GM10847 (cell line): ENCODE results near the gene CEBPZOS.

Experiments used
- POLR2A ChIP-seq: IDR thresholded peaks from 2 replicates; pipeline ENCODE4 v1.6.1; 2011; ENCODE audit not compliant: insufficient read length; ENCODE audit errors: extremely low read depth

CEBPZOS gene

DNA sequence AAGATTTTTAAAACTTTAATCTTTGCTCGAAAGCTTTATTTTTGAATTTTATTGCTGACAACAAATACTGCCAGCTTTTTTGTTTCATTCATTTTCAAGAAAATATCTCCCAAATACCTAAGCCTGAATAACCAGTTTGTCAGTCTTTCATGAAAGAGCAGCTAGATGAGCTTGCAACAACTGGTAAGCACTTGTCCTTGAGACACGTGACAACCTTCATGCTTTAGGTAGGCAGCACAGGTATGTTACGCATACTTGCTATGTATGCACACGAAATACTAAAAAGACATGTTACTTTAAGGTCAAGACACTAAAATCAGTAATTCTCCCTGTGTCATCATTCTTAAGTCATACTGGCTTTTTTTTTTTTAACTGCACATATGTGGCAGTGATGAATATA, 22.8 kb downstream of the CEBPZOS start:
- no peak for TF ChIP-seq POLR2A

DNA sequence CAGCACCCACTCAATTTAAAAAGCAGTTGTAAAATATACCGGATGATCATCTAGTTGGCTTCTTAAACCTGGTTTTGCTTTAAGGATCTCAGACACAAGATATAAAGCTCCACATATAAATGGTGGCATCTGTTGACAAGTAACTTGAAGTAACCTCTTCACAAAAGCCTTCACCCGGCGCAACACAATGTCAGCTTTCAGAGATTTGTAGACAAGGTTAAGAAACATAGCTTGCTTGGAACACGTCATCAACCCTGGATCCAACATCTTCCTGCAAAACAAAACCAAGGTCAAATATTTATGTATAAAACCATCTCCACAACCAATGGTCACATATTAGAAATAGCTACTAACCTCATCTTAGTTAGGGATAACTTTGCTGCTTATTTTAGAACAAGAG, 26.8 kb downstream of the CEBPZOS start:
- TF ChIP-seq POLR2A: no peak

- no peak for TF ChIP-seq POLR2A
Observed at GRCh38 chr2:37224063-37224462, 27.8 kb downstream of the CEBPZOS start.

GRCh38 chr2:37226863-37227262, 30.6 kb downstream of the CEBPZOS start:
- TF ChIP-seq POLR2A: no peak

DNA sequence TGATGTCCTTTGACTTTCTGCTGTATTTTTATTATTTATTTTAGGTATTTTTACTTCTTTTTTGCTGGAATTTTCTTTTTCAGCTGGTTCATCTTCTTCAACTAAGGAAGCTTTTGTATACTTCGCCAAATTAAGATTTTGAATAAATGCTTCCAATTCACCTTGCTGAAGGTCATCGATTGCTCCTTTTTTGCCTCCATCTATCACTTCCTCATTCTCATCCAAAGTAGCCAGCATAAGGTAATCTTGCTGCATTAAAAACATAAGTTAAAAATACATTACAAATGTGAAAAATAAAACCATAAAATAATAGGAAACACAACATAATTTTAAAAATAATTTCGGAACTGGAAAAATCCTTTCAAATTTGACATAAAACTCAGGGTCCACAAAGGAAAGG, 32.5 kb downstream of the CEBPZOS start:
- TF ChIP-seq POLR2A: no peak

DNA sequence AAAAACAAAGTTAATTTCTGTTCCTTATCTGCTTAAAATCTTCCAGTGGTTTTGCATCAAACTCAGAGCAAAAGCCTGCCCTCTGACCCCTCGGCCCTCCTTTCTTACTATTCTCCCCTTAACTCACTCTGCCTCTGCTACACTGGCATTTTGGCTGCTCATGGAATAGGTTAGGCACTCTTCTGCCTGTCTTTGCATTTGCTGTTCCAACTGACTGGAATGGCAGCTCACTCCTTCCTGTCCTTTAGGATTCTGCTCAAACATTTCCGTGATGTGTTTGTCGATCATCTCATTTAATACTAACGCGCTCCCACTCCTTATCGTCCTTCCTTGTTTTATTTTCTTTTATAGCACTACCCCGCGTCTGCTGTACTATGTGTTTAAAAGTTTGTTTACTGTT, 34.3 kb downstream of the CEBPZOS start:
- TF ChIP-seq POLR2A: no peak

GRCh38 chr2:37231241-37232130, 35.2 kb downstream of the CEBPZOS start, which contains the start of the genes CEBPZ and NDUFAF7:
TSS of gene CEBPZ (minus strand) at chr2:37231596. CDS start at chr2:37231567, 29 bp downstream.
TSS of gene NDUFAF7 (plus strand) at chr2:37231658. CDS start at chr2:37231706, 48 bp downstream.
- peak; percentile 87 for TF ChIP-seq POLR2A

DNA sequence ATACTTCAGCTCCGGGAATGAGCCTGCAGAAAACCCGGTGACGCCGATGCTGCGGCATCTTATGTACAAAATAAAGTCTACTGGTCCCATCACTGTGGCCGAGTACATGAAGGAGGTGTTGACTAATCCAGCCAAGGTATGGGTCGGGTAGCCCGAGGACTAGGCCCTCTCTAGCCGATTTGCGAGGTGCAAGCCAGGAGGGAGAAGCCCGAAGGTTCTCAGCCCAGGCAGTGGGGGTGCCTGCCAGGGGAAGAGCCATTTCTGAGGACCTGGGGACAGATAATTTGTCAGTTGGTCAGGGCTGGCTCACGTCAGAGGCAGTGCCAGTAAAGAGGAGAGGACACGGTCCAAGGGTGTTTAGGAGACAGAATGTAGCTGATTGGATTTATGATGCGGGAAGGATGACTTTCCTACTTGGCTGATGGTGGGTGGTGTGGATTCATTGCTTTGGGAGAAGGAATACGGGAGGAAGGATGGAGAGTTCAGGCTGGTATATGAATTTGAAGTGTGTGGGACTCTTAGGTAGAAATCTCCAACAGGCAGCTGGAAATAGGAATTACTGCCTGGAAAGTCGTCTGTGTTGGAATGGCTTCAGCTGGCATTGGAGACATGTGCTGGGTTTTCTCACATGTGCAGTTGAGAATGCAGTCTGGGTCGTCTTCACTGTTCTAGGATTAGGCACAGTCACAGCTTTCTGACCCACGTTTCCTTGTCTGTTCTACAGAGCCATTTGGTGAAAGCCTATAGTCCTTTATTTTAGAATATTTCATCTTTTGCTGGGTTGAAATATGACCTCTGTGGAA, 36.0 kb downstream of the CEBPZOS start:
- TF ChIP-seq POLR2A: no peak

DNA sequence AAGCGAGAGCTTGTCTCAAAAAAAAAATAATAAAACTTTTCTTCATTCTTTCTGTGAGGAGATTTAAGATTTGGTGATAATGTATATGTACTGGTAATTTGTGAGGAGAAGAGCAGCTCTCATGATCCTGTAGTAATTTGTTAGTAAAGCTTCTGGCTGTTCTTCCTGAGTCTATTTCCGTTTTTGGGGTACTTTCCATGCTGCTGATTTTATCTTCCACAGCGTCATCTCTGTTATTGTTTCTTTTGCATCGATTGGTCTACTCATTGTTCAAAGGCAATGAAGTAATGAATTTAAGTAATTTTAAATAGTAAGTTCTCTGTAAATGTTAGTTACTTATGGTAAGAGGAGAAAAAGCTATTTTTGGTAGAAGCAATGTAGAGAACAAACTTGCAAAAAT, 47.1 kb downstream of the CEBPZOS start:
- no peak for TF ChIP-seq POLR2A

- no peak for TF ChIP-seq POLR2A
Observed at GRCh38 chr2:37244017-37244416, 47.7 kb downstream of the CEBPZOS start.

DNA sequence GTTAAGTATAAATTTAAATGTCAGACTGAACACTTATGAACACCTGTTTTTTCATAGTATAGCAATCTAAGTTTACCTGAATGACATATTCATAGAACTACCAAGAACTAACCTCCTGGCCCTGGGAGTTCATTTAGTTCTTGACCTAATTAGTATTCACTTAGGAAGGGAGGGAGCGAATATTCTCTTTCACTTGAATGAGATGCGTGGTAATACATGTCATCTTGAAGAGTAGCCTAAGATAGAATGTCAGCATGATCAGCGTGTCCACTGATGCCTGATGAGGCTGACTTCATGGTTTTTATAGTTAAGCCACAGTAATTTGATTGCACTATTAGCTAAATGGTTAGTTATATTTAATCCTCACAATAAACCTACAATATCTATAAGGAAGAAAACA, 48.5 kb downstream of the CEBPZOS start:
- TF ChIP-seq POLR2A: no peak

GRCh38 chr2:37246205-37246604, 49.9 kb downstream of the CEBPZOS start:
- no peak for TF ChIP-seq POLR2A

DNA sequence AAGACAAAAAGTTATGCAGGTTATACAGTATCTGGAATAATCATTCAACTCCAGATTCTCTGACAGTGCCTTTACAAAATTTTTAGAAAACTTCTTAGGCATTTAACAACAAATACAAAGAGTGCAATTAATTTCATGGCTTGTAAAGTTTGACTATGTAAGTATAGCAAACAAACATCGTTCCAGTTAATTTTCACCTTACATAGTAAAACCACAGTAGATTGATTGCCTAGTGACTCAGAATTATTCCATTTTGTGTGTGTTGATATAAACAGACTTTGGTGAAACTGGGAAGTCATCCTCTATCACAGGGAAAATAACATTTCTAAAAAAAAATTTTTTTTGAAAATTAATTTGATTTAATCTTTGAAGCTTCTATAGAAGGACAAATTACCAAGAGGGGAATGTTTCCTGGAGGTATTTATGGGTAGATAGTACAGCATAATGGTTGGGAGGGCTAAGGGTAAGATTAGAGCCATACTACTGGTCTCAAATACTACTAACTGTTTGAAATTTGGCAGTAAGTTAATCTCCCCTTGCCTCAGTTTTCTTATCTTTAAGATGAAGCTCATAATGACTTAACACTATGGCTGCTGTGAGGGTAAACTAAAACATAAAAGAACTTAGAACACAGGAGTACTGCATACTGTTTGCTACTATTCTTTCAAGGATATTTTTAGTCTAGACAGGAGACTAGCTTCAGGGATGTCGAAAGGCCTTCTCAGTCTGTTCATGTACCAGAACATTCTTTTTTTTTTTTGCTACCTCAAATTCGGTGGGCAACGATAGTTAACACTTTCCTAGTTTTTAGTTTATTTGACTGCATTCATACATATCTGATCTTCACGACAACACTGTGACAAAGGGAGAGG, 54.8 kb downstream of the CEBPZOS start:
- TF ChIP-seq POLR2A: no peak
